Raji (cell line): ENCODE measurements around the gene EIF4E1B.

Experiments
- POLR2A ChIP-seq: IDR thresholded peaks from 2 replicates; pipeline ENCODE4 v1.6.1; 2011; ENCODE audit warnings: low read depth, low read length, control low read depth; ENCODE audit not compliant: insufficient read depth

The EIF4E1B gene

DNA sequence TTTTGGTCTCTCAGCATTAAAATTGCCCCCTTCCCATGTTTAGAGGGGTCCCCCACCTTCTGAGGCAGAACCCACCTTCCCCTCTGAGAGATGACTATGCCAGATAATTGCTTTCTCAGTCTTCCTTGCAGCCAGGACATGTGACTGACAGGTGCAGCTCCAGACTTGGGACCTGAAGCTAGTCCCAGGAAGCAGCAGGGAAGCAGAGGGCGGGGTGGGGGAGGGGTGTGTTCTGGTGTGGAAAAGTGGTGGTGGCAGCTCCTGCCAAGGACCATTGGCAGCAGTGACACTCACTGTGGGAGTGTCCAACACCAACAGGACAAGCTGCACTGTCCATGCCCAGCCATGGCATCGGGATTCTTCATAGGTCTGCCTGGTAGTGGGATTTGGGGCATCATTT lies 2.3 kb downstream of the EIF4E1B start:
- no peak for TF ChIP-seq POLR2A

DNA sequence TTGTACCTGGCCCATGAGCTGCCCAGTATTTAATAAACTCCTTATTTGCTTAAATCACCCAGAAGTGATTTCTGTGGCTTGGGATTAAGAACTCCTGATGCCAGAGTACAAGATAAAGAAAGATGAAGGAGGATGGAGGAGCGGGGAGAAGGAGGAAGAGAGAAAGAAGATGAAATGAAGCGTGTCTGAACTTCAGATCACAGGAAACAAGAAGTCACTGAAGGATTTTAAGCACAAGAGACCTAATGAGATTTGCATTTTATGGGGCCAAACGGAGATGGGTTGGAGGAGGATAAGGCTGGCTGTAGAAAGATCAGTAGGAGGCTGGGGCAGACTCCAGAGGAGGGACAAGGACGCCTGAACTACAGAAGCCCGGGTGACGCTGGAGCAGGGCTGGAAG lies 3.1 kb downstream of the EIF4E1B start:
- no peak for TF ChIP-seq POLR2A

DNA sequence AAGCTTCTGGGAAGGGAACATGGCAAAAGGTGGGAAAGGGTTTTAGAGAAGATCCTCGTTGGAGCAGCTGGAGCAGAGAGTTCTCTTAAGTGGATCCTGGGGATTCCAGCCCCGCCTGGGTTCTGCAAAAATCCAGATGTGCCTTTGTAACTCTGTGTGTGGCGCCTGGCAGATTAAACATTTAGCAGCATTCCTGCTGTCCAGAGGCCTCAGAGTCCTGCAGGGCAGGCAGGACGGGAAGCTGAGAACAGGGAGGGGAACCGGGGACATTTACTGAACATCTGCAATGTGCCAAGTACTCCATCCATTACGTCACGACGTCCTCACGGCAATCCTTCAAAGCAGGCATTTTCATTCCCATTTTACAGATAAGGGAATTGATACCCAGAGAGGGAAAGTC lies 6.0 kb downstream of the EIF4E1B start:
- no peak for TF ChIP-seq POLR2A

DNA sequence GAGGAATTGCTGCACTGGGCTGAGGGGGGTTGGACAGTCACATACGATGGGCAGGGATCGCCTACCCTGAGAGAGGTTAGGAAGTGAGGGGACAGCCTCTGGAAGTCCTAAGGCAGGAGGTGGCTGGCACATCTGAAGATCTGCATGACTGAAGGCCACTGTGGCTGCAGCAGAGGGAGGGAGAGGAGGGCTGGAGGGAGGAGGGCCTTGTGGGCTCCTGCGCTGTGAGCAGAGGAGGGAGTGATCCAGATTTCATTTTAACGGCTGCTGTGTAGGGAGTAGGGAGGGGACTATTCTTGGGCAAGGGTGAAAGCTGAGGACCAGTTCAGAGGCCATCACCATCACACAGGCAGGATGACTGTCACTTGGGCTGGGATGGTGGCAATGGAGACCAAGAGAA lies 7.1 kb downstream of the EIF4E1B start:
- TF ChIP-seq POLR2A = no peak

DNA sequence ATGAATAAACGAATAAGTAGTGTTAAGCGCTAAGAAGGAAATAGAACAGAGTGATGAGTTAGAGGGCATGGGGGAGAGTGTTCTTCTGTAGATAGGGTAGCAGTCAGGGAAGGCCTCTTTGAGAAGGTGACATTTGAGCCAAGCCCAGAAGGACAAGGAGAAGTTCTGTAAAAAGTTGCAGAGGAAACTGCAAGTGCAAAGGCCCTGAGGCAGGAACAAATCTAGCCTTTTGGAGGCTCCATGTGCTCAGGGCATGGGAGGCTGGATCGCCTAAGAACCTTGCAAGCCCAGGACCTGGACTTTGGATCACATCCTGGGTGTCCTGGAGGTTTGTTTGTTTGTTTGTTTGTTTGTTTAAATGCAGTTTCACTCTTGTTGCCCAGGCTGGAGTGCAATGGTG lies 8.0 kb downstream of the EIF4E1B start:
- no peak for TF ChIP-seq POLR2A

DNA sequence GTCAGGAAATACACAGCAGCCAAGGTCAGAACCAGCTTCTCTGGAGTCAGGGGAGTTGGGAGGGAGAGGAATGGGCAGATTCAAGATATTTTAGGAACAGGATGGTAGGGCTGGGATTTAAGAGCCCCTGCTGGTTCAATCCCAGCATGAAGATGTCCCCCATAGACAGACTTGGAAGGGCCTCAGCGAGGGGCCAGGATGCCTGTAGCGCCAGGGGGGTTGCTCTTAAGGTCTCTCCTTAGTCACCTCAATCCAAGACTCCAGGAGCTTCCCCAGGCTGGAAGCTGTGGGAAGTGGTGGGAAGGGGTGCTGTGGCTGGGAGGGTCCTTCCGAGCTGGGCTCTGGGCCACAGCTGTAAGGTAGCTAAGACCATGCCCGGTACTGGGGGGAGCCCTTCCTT lies 8.7 kb downstream of the EIF4E1B start:
- TF ChIP-seq POLR2A = no peak

DNA sequence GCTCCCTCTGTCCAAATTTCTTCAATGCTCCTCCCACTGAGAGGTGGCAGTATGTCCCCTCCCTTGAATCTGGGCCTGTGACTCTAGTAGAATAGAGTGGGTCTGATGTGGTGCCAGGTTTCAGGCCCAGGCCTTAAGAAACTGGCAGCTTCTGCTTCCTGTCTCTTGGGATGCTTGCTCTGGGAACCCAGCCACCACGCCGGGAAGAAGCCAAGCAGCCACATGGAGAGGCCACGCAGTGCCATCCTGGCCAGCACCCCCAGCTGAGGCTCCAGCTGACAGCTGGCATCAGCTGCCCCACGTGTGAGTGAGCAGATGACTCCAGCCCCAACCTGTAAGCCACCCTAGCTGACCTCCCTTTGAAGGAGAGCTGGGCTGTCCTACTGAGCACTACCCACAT lies 9.5 kb downstream of the EIF4E1B start:
- no peak for TF ChIP-seq POLR2A

DNA sequence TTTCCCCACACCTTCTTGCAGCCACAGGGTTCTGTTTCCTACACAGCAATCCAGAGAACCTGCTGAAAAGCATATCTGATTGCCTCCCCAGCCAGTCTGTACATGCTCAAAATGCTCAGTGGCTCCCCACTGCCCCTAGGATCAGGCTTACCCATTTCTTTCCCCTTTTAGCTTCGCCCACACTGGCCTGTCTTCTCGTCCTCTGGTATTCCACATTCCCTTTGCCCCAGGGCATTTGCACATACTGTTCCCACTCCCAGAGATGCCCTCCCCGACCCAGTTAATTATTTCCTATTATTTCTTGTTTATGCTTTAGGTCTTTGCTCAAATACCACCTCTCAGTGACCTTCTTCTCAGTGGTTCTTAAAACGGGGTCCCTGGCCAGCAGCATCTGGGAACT lies 10.1 kb downstream of the EIF4E1B start:
- TF ChIP-seq POLR2A = no peak

DNA sequence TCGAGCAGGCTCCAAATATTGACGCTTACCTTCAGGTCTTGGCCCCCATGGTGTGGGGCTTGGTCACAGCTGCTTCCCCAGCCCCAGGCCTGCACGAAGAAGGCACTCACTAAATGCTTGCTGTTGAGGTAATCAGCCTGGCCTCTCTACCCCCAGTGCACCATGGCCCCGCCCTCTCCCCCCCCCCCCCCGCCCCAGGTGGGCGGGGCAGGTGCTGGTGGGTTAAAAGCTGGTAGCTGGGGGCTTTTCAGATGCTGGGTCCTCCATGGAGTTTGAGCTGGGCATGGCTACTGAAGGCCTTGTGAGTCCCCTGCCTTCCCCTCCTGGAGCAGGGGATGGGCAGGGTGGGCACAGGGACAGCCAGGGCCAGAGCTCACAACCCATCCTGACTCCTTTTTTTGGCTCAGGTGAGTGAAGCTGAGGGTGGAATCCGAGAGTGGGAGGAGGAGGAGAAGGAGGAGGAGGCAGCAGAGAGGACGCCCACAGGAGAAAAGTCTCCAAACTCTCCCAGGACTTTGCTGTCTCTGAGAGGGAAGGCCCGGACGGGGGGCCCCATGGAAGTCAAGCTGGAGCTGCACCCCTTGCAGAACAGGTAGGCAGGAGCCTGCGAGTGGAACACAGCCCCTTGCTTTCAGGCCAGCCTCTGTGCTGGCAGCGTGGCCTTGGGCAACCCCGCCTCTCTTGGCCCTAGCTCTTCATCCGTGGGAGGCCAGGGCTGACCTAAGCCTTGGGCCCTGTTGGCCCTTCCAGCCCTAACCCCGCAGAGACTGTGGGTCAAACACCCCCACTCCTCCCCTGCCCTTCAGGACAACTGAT lies 12.4 kb downstream of the EIF4E1B start:
- TF ChIP-seq POLR2A = no peak

DNA sequence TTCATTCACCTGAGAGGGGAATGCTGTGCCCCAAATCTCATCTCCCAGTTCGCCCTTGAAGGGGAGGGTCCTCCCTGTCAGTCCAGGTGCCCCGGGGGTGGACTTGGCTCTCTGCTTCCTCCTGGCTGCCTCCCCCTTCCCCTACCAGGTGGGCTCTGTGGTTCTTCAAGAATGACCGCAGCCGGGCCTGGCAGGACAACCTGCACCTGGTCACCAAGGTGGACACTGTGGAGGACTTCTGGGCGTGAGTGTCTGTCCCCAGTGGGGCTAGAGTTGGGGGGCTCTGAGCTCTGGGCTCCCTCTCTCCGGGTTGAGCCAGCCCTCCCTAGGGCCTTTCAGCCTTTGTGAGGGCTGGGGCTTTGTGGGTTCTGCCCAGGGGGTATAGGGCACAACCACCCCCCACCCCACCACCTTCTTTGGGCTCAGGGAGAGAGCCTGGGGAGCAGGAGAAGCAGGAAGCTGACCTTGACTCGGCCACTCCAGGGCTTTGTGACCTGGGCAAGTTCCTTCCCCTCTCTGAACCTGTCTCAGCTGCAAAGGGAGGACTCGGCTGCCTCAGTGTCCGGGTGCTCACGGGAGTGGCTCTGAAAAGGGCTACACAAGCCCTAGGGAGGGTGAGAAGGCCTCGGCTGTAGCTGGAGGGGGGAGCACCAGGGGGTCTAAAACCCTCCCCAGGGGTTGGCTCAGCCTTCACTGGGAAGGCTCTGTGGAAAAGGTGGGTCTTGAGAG lies 13.2 kb downstream of the EIF4E1B start:
- TF ChIP-seq POLR2A = no peak

DNA sequence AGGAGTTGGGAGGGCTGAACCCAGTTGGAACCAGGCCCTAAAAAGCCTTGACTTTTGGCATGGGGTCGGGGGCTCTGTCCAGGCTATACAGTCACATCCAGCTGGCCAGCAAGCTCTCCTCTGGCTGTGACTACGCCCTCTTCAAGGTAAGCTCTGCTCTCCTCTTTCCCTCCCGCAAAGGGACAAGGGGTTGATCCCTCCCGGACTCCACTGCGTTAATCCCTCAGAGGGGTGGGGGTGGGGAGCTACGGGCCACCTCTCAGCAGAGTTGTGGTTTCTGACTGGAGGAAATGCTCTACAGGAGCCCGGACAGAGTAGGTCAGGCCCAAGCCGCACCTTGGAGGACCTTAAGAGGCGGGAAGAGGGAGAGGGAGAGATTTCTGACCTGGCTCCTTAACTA lies 13.8 kb downstream of the EIF4E1B start:
- TF ChIP-seq POLR2A = no peak

DNA sequence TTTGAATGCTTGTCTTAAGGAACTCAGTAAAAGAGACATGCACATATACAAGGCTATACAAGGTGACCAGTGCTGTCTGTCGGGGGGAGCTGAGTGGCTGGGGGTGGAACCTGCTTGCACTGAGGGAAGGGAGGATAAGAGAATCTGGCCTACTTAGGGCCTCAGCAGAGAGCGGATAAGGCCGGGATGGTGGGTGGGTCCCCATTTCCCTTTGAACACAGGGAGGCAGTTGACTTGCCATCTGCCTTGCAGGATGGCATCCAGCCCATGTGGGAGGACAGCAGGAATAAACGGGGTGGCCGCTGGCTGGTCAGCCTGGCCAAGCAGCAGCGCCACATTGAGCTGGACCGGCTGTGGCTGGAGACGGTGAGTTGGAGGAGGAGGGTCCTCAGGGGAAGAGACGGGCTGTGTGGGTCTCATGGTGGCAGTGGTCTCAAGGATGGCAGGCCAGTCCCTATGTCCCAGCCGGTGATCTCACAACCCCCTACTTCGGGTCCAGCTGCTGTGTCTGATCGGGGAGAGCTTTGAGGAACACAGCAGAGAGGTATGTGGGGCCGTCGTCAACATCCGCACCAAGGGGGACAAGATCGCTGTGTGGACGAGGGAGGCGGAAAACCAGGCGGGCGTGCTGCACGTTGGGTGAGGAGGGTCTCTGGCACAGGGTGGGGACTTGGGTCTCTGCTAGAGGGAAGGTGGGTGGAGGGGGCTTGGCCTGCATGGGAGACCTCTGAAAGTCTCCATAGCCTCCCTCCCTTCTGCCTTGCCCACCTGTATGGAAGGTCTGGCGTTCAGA lies 14.6 kb downstream of the EIF4E1B start:
- TF ChIP-seq POLR2A = no peak

DNA sequence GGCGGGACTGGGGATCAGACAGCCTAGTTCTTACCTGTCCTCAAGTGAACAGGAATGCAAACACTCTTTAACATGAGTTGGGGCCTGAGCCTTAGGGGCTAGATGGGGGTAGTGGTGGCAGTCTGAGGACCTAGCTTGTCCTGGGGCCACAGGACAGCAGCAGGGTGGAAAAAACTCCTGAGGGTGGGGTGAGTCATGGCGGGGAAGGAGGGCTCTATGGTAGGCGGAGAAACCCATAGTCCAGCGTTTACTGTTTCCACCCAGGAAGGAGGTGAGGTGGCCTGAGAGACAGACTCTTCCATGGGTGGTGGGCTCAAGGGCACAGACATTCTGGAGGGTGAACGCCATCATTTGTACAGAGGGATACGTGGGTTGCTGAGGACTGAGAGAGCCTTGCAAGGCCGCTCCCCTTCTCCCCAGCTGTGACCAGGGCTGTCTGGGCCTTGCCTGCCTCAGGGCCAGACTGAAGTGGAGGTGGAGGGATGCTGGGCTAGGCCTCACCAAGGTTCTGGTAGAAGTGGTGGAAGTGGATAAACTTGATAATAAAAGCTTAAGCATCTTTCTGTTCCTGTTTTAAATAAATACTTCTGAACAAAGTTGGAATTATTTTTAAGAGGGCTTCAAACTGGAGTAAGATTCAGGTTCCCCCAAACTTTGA lies 15.7 kb downstream of the EIF4E1B start:
- TF ChIP-seq POLR2A = no peak

DNA sequence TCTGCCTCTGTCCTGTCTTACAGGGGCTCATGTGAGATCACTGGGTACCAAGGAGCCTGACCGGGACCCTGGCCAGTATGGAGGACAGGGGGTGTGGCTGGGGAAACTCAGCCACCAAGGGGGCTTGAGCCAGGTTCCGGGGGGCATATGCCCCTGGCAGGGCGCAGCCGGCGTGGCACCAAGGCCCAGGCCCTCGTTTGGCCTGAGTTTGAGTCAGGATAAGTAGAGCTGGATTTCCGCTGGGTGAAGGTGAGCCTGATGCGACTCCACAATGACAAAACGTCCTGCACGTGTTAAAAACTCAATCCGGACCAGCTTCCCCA lies 16.2 kb downstream of the EIF4E1B start:
- TF ChIP-seq POLR2A = no peak
